T-helper 1 cell (primary cell): Measurements from ENCODE around the gene PACS2.

Experiments
- DNase-seq, 5 donors: peaks; one replicate each; pipeline ENCODE4 v3.0.0-alpha.2; 2012 to 2020

PACS2 gene

DNA sequence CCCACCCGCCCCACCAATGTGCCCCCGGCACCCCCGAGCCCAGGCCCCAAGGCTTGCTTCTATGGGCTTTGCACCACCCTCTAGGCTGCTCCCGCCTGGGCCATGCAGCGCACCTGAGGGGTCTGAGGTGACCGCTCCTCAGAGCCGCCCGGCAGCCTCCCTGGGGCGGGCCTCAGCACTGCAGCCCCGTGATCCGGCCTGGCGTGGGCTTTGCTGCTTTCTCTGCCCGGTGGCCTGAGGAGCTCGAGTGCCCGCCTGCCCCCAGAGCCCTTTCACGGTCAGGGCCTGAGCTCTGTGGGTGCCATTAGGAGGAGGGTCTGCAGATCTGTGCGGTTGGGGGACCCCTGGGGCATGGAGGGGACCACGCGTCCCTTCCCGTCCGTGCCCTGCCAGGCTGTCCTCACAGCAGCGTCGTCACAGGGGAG lies 111.3 kb downstream of the PACS2 start:
- DNase-seq: no peak

DNA sequence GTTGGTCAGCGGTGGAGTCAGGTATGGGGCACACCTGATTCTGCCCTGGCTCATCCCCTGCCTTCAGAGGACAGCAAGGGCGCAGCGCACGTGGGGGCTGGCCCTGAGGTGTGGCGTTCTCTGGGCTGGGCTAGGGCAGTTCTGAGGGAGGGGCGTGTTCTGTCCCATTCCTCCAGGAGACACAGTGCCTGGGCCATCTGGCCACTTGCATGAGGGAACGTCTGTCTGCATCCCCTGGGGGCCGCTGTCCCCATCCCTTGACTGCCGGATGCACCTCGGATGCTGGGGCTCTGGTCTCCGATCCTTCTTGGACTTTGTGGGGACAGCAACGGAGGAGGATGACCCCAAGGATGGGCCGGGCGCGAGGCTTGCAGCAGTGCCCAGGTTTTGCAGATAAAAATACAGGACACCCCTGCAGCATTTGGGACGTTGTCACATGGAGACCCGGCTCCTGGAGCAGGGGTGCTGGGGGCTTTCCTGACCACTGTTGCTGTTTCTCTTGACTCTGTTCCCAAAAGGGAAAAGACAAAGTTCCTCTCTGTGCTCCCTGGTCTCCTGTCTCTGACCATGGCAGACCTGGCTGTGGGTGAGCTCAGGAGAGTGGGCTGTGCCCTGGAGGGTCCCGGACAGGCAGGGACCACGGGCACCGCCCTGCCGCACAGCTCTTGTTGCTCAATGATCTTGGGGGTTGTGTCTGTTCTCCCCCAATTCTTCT lies 112.0 kb downstream of the PACS2 start:
- DNase-seq: no peak

GRCh38 chr14:105427412-105427811 lies 112.9 kb downstream of the PACS2 start:
- no peak for DNase-seq

- DNase-seq: no peak
These were observed 113.5 kb downstream of the PACS2 start for GRCh38 chr14:105427936-105428485.

- no peak for DNase-seq
These were observed 115.5 kb downstream of the PACS2 start for GRCh38 chr14:105430042-105430441.

DNA sequence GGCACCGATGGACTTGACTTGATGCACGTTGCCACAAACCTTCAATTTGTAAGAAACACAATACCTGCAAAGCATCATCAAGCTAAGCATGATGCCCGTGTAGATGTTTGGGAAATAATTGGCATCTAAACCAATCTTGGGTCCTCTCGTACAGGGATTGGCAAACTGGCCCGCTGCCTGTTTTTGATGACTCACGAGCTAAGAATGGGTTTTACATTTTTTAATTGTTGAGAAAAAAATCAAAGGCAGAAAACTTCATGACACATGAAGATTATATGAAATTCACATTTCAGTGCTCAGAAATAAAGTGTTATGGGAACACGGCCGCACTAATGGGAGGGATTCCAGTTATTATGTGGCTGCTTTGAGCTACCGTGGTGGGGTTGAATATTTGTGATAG lies 116.0 kb downstream of the PACS2 start:
- no peak for DNase-seq

DNA sequence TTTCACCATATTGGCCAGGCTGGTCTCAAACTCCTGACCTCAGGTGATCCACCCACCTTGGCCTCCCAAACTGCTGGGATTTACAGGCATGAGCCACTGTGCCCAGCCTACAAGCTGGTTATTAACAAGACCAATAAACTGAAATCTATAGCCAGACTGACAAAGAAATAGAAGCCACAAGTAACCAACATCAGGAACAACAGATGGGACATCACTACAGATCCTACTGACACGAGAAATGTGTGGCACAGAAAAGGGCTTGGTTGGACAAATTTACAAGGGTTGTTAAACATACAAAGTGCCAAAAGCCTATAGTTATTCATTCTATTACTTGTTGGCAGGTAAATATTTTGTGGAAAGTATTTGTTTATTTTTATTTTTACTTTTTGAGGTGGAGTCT lies 116.7 kb downstream of the PACS2 start:
- DNase-seq: no peak

DNA sequence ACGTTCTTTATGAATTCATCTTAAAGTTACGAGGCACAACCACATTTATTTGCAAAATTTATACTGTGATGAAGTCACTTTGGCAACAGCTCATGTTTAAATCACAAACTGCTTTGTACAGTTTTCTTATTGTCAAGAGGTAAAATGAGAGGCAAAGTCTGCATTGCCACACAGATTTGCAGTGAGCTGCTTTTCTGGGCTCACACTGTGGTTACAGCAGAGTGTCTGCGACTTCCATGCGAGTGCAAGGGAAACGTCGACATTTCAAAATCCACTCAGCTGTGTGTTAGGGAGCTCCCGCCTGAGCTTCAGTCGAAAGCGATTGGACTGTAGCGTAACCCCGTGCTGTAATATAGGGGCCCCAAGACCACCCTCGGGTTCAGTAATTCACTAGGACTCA lies 118.1 kb downstream of the PACS2 start:
- no peak for DNase-seq

GRCh38 chr14:105433161-105433605 lies 118.6 kb downstream of the PACS2 start:
- DNase-seq: no peak

DNA sequence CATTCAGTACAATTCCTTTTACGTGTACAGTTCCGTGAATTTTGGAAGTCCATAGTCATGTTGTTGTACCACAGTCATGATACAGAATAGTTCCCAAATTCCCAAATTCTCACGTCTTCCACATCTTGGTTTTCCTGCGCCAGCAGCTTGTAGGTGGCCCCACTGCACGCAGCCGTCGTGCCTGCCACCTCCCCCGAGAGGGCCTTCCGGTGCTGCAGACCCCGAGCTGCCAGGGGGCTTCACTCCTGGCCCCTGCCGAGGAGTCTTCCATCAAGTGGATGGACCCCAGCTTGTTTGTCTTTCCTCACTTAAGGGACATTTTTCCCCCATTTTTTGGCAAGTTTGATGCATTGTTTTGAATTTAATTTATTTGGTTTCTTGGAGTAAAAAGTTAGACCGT lies 121.9 kb downstream of the PACS2 start:
- DNase-seq: no peak

DNA sequence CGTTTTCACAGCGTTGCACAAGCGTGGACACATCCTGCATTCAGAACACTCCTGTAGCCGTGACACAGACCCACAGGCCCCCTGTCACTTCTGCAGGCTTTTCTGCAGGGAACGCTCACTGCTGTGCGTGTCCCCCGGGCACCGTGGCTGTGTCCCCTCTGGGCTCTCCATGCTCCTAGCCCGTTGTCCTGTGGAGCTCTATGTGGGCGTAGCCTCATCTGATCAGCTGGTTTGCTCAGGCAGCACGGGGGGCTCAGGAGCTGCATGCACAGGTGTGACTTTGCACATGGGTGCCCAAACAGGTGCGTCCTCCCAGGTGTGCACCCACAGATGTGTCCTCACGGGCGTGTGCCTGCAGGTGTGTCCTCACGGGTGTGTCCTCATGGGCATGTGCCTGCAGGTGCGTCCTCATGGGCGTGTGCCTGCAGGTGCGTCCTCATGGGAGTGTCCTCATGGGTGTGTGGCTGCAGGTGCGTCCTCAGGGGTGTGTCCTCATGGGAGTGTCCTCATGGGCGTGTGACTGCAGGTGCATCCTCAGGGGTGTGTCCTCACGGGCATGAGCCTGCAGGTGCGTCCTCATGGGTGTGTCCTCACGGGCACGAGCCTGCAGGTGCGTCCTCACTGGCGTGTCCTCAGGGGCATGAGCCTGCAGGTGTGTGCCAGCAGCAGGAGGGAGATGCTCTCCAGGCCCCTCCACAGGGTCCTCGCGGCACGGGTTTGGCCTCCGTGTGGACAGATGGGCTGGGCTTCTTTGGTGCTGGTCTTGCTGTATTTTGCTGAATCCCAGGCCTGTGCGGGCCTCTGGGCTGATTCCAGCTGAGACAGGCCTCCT lies 122.6 kb downstream of the PACS2 start:
- no peak for DNase-seq

- DNase-seq: no peak
These were observed 123.4 kb downstream of the PACS2 start for GRCh38 chr14:105437723-105438500.

- no peak for DNase-seq
These were observed 124.6 kb downstream of the PACS2 start for GRCh38 chr14:105439179-105439578.

GRCh38 chr14:105439710-105440553 lies 125.4 kb downstream of the PACS2 start:
- DNase-seq: no peak

DNA sequence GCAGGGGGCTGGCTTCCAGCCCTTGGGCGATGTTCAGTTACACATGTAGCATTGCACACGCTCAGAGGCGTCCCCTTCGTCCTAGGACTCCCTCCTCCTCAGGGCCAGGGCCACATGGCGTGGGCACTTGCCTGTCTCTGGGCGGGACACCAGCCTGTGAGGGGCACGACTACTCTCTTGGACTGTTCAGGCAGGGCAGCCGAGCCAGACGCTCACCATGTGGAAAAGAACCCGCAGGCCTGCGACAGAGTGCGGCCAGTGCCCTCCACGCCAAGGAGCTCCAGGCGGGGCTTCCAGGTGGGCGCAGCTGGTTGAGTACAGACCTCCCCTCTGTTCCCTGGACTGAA lies 126.0 kb downstream of the PACS2 start:
- DNase-seq: no peak

DNA sequence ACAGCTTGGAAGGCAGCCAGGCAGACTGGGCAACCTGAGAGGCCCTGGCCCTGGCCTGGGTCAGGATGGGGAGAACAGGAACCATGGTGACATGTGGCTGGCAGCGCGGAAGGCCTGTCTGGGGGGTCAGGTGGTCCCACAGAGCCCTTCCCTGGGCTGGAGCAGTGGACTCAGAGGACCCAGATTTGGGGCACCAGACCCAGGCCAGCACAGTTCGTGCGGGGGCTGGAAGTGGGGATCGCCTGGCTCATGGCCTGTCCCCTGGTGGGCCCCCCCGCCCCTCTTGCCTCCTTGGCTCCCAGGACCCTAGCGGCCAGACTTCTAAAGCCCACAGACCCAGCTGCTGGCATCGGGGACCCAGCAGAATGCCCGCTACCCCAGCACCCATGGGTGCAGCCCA lies 126.4 kb downstream of the PACS2 start:
- no peak for DNase-seq

GRCh38 chr14:105442125-105442524 lies 127.6 kb downstream of the PACS2 start:
- DNase-seq: no peak

- peak in 1 of 5 donors; percentile 6 for DNase-seq
These were observed 128.3 kb downstream of the PACS2 start for GRCh38 chr14:105442834-105443233.

- peak in 1 of 5 donors; percentile 9 for DNase-seq
These were observed 130.3 kb downstream of the PACS2 start for GRCh38 chr14:105444859-105445258.

- DNase-seq: peak in 1 of 5 donors; percentile 9
These were observed 130.7 kb downstream of the PACS2 start for GRCh38 chr14:105445290-105445689.

GRCh38 chr14:105445901-105446845 lies 131.6 kb downstream of the PACS2 start:
- DNase-seq: peak in 1 of 5 donors; percentile 7
